Measurements from ENCODE around the gene LSAMP. TPM values are rescaled to one million over a fixed set of nuclear protein-coding genes. Genes with fewer than 3 reads are reported as not detected.

LSAMP gene
- total and polyA plus RNA-seq, 2 of the 8 experiments (the other 6 are each of a cell fraction or from before 2014, with no cell fraction given): 1.8 to 5.7 TPM

DNA sequence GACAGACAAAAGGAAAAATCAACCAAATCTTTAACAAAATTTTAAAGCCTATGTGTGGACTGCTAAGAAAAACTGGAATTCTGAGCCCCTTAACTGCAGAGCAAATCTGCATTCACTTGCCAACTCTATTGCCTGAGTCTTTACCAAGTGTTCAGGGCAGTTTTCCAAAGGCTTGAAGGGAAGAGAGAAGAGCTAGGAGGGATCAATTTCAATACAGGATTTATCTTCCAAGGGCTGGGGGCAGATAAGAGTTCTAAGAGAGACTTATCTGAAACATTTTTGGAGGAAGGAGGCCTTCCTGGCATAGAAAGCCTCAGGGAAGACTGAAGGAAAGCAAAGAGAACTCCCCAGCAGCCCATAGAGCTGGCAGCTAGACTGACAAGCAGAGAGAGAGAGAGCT is 31.4 kb upstream of the LSAMP start (continued):
- TF ChIP-seq RNF2 (IDR thresholded peaks at IDR 0.05; ENCODE audit: borderline replicate concordance, low read depth, low read length, missing control alignments, poor library complexity, severe bottlenecking): no peak
- no peak for TF ChIP-seq RAD21 (IDR thresholded peaks at IDR 0.05 in 1 of 2, conservative IDR thresholded peaks at IDR 0.05 in 1 of 2; ENCODE audit: low read depth in 2 of 2, low read length in 2 of 2)
- TF ChIP-seq EP300 (IDR thresholded peaks at IDR 0.05; ENCODE audit: borderline replicate concordance in 1 of 2, low read depth in 2 of 2, low read length in 2 of 2): no peak
- TF ChIP-seq EGR1 (IDR thresholded peaks at IDR 0.05; ENCODE audit: borderline replicate concordance, low read depth, low read length): no peak
- no peak for TF ChIP-seq SAP30 (IDR thresholded peaks at IDR 0.05; ENCODE audit: insufficient read depth, insufficient replicate concordance, low read length)
- TF ChIP-seq CBX8 (IDR thresholded peaks at IDR 0.05; ENCODE audit: borderline replicate concordance, low read depth, low read length): no peak
- TF ChIP-seq NRF1 (IDR thresholded peaks at IDR 0.05; ENCODE audit: low read depth, low read length): no peak
- TF ChIP-seq MAFK (IDR thresholded peaks at IDR 0.05; ENCODE audit: low read depth, low read length): no peak
- TF ChIP-seq NANOG (IDR thresholded peaks at IDR 0.05; ENCODE audit: insufficient read depth, low read depth, low read length, poor library complexity, severe bottlenecking): no peak
- no peak for TF ChIP-seq YY1 (IDR thresholded peaks at IDR 0.05; ENCODE audit: low read depth, low read length)
- TF ChIP-seq, protein P1, sequence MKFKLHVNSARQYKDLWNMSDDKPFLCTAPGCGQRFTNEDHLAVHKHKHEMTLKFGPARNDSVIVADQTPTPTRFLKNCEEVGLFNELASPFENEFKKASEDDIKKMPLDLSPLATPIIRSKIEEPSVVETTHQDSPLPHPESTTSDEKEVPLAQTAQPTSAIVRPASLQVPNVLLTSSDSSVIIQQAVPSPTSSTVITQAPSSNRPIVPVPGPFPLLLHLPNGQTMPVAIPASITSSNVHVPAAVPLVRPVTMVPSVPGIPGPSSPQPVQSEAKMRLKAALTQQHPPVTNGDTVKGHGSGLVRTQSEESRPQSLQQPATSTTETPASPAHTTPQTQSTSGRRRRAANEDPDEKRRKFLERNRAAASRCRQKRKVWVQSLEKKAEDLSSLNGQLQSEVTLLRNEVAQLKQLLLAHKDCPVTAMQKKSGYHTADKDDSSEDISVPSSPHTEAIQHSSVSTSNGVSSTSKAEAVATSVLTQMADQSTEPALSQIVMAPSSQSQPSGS (IDR thresholded peaks at IDR 0.05; ENCODE audit: low read length): no peak
- no peak for TF ChIP-seq SP4 (IDR thresholded peaks at IDR 0.05; ENCODE audit: low read length)
- TF ChIP-seq BACH1 (IDR thresholded peaks at IDR 0.05; ENCODE audit: low read length): no peak
- TF ChIP-seq TAF1 (IDR thresholded peaks at IDR 0.05; ENCODE audit: low read depth, low read length): no peak
- no peak for TF ChIP-seq SP2 (IDR thresholded peaks at IDR 0.05; ENCODE audit: low read length)
- no peak for TF ChIP-seq POU5F1 (IDR thresholded peaks at IDR 0.05; ENCODE audit: low read depth, low read length)
- no peak for TF ChIP-seq BCL11A (IDR thresholded peaks at IDR 0.05; ENCODE audit: low read depth in 2 of 2, low read length in 2 of 2)

Data from H1 (cell line).